ENCODE results near the gene ZDHHC7. TPM values are rescaled to one million over a fixed set of nuclear protein-coding genes. Genes with fewer than 3 reads are reported as not detected.

ZDHHC7 gene
- total RNA-seq, 2 donors from 2014 or later, result 64.6 TPM

DNA sequence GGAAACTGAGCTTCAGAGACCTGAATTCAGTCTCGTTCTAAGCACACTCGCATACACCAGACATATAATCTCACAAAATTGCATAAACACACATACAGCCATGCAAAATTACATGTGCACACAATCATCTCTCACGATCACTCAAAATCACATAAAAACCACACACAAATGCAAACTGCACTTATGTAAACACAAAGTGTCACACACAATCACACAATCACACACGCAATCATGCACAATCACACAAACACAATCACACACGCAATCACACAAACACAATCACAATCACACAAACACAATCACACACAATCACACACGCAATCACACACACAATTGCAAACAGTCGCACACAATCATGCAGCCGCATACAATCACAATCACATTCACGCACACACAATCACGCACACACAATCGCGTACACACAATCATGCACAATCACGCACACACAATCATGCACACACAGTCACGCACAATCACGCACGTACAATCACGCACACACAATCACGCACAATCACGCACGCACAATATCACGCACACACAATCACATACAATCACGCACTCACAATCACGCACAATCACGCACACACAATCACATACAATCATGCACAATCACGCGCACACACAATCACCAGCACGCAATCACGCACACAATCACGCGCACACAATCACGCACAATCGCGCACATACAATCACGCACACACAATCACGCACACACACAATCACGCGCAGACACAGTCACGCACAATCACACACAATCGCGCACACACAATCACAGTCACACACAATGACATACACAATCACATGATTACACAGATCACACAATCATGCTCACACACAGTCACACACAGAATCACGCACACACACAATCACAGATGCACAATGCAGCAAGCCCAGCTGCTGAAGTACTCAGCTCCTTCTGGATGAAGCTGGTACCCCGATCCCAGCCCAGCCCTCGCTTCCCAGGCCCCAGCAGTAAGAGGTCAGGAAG is 45.6 kb downstream of the ZDHHC7 start:
- Histone ChIP-seq H3K27ac (no peak overlapping the region), H3K27me3 (replicated peaks; ENCODE audit: insufficient read depth) (no peaks in the 10 kb centered on the region), H3K4me1 (replicated peaks) (no peaks in the 10 kb centered on the region), H3K4me3 (no peak overlapping the region), H3K9me3 (no peaks in the 10 kb centered on the region), H3K36me3 (no peaks in the 10 kb centered on the region)
- 89% methylated on average over 43 of the region's 43 CpGs for WGBS
- no peak for DNase-seq (ENCODE audit: low spot score)
- intact Hi-C loops (cut with DNase I), result no loop called here
- TF ChIP-seq POLR2AphosphoS5 (IDR thresholded peaks at IDR 0.05) (no peak), POLR2A (IDR thresholded peaks at IDR 0.05) (no peak)

DNA sequence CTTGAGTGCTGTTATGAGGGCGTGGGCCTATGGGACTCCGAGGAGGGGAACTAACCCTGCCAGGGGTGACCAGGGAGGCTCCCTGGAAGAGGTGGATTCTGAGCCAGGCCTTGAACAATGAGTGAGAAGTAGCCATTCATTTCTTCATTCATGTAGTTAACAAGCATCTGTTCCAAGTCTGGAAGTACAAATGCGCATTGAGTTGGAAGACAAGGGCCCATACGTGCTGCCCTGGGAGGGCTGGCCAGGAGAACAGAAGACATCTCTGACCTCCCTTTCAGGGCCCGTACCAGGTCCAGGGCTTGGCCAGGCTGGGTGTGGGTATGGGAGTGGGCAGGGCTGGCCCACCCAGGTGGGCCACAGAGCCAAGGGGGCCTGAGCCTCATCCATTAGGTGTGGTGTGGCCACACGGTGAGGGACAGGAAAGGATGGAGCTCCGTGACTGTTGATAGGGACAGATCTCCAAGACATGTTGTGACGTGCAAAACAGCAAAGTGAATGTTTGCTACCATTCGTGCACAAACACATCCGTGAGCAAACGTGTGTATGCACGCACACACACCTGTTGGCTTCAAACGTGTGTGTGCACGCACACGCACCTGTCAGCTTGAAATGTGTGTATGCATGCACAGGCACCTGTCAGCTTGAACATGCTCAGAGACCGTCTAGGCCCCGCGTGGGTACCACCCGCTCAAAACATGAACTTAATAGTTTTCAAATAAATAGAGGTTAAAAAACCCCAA is 46.8 kb downstream of the ZDHHC7 start:
- Histone ChIP-seq H3K4me3 (no peak overlapping the region), H3K9me3 (no peaks in the 10 kb centered on the region), H3K27ac (no peak overlapping the region), H3K27me3 (replicated peaks; ENCODE audit: insufficient read depth) (no peaks in the 10 kb centered on the region), H3K36me3 (no peaks in the 10 kb centered on the region), H3K4me1 (replicated peaks) (no peaks in the 10 kb centered on the region)
- intact Hi-C loops (cut with DNase I), result no loop called here
- TF ChIP-seq POLR2A (IDR thresholded peaks at IDR 0.05) (no peak), POLR2AphosphoS5 (IDR thresholded peaks at IDR 0.05) (no peak)
- TF ChIP-seq, protein P1, sequence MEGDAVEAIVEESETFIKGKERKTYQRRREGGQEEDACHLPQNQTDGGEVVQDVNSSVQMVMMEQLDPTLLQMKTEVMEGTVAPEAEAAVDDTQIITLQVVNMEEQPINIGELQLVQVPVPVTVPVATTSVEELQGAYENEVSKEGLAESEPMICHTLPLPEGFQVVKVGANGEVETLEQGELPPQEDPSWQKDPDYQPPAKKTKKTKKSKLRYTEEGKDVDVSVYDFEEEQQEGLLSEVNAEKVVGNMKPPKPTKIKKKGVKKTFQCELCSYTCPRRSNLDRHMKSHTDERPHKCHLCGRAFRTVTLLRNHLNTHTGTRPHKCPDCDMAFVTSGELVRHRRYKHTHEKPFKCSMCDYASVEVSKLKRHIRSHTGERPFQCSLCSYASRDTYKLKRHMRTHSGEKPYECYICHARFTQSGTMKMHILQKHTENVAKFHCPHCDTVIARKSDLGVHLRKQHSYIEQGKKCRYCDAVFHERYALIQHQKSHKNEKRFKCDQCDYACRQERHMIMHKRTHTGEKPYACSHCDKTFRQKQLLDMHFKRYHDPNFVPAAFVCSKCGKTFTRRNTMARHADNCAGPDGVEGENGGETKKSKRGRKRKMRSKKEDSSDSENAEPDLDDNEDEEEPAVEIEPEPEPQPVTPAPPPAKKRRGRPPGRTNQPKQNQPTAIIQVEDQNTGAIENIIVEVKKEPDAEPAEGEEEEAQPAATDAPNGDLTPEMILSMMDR (IDR thresholded peaks at IDR 0.05), result no peak
- WGBS, result 75% methylated on average over 19 of the region's 19 CpGs
- DNase-seq (ENCODE audit: low spot score), result no peak

DNA sequence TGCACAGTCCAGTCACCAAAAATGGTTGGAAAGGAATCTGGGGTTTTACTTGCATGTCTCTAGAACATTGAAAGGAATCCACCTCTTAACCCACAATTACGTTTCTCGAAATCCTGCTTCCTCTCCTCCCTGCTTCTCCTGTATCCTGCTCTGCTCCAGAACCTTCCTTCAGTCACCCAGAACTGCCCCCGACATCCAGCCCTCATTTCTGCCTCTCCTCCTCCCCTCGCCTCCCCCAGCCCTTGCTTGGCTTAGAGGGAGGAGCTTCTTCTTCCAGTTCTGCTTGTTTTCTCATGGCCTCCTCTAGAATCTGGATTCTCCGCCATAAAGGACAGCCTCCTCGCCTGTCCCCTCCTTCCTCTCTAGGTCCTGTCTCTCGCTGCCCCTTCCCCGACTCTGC is 48.3 kb downstream of the ZDHHC7 start:
- no peak overlapping the region for H3K27ac ChIP-seq
- H3K36me3 ChIP-seq, result no peaks in the 10 kb centered on the region
- WGBS, result 75% methylated on average over 8 of the region's 8 CpGs
- H3K4me3 ChIP-seq, result no peak overlapping the region
- TF ChIP-seq POLR2A (IDR thresholded peaks at IDR 0.05), result no peak
- TF ChIP-seq, protein P1 (IDR thresholded peaks at IDR 0.05), result no peak
- no peak for TF ChIP-seq POLR2AphosphoS5 (IDR thresholded peaks at IDR 0.05)
- H3K9me3 ChIP-seq, result no peaks in the 10 kb centered on the region
- intact Hi-C loops (cut with DNase I), result no loop called here
- no peak for DNase-seq (ENCODE audit: low spot score)
- no peaks in the 10 kb centered on the region for H3K27me3 ChIP-seq (replicated peaks; ENCODE audit: insufficient read depth)
- no peaks in the 10 kb centered on the region for H3K4me1 ChIP-seq (replicated peaks)

DNA sequence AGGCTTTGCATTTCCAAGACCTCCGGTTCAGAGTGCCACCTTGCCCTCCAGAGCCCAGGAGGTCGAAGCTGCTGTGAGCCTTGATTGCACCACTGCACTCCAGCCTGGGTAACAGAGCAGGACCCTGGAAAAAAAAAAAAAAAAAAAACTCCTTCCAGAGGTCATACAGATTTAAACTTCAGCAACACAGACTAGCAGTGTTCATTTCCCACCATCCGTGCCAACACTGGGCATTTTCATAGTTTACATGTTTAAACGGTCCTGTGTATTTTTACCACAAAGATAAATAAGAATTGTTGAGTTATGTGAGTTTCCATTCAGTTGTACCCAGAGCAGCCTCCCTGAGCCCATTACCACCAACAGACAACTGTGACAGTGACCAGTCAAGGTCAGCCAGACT is 50.4 kb downstream of the ZDHHC7 start:
- intact Hi-C loops (cut with DNase I), result no loop called here
- WGBS, result 80% methylated on average over 4 of the region's 4 CpGs
- H3K36me3 ChIP-seq, result no peaks in the 10 kb centered on the region
- H3K4me3 ChIP-seq, result no peak overlapping the region
- no peak overlapping the region for H3K27ac ChIP-seq
- no peak for DNase-seq (ENCODE audit: low spot score)
- no peaks in the 10 kb centered on the region for H3K27me3 ChIP-seq (replicated peaks; ENCODE audit: insufficient read depth)
- TF ChIP-seq POLR2A (IDR thresholded peaks at IDR 0.05), result no peak
- TF ChIP-seq POLR2AphosphoS5 (IDR thresholded peaks at IDR 0.05), result no peak
- TF ChIP-seq, protein P1 (IDR thresholded peaks at IDR 0.05), result no peak
- no peaks in the 10 kb centered on the region for H3K9me3 ChIP-seq
- H3K4me1 ChIP-seq (replicated peaks), result no peaks in the 10 kb centered on the region

DNA sequence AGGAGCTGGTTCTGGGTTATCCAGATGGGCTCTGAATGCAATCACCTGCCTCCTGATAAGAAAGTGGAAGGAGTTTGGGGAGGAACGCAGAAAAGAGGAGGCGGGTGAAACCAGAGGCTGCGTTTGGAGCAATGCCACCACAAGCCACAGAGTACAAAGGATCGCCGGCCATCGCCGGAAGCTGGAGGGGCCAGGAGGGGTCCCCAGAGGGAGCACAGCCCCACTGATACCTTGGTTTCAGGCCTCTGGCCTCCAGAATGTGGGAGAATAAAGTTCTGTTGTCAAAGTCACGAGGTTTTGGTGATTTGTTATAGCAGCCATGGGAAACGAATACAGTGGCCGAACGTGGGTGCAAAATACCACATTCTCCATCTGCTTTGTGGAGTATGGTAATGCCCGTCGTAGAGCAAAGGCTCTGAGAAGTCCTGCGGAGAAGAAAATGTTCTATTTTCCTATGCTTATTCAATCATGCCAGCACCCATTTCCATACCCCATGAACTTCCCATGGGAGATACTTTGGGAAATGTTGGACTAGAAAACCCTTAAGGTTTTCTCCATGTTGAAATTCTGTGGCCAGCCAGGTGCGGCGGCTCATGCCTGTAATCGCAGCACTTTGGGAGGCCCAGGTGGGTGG is 51.4 kb downstream of the ZDHHC7 start:
- Histone ChIP-seq H3K27me3 (replicated peaks; ENCODE audit: insufficient read depth) (no peaks in the 10 kb centered on the region), H3K4me3 (no peak overlapping the region), H3K9me3 (no peaks in the 10 kb centered on the region), H3K36me3 (no peaks in the 10 kb centered on the region), H3K4me1 (replicated peaks) (no peaks in the 10 kb centered on the region), H3K27ac (no peak overlapping the region)
- 87% methylated on average over 17 of the region's 17 CpGs for WGBS
- DNase-seq (ENCODE audit: low spot score), result no peak
- TF ChIP-seq, protein P1 (IDR thresholded peaks at IDR 0.05), result no peak
- TF ChIP-seq POLR2AphosphoS5 (IDR thresholded peaks at IDR 0.05) (no peak), POLR2A (IDR thresholded peaks at IDR 0.05) (no peak)
- intact Hi-C loops (cut with DNase I), result loop anchor here (10.0 kb wide), 1 partner anchor 445 kb away; no protein-coding TSS in a partner anchor
